HG02973 (cell line): ENCODE measurements around the gene XXYLT1.
A peak's percentile ranks its signal among the peaks of the same experiment; 100 is the strongest.
"Not testable (repeated sequence)": the region's sequence is repeated elsewhere in the genome, so short reads cannot be mapped to it uniquely, and the experiment has no call there.

Source experiments
- ATAC-seq: cut with Tn5 transposase; IDR thresholded peaks from one replicate; pipeline ENCODE4 v1.9.1; 2021; ENCODE audit warnings: moderate library complexity; ENCODE audit not compliant: unreplicated experiment

Gene XXYLT1

GRCh38 chr3:195270817-195271409 lies at the start of gene XXYLT1:
Gene XXYLT1 (minus strand): TSS chr3:195271159. CDS start chr3:195271058, 101 bp downstream.
- ATAC-seq, result peak; percentile 74

- ATAC-seq, result no peak
These were observed 48.1 kb upstream of the XXYLT1 start for GRCh38 chr3:195319060-195319459.

- ATAC-seq, result no peak
These were observed 41.8 kb upstream of the XXYLT1 start for GRCh38 chr3:195312714-195313113.

GRCh38 chr3:195307711-195308110 lies 36.8 kb upstream of the XXYLT1 start:
- ATAC-seq, result no peak

GRCh38 chr3:195306369-195306768 lies 35.4 kb upstream of the XXYLT1 start:
- ATAC-seq, result no peak

GRCh38 chr3:195302431-195302830 lies 31.5 kb upstream of the XXYLT1 start:
- no peak for ATAC-seq

GRCh38 chr3:195297446-195297845 lies 26.5 kb upstream of the XXYLT1 start:
- ATAC-seq, result no peak

- ATAC-seq, result no peak
These were observed 25.7 kb upstream of the XXYLT1 start for GRCh38 chr3:195296662-195297061.

- no peak for ATAC-seq
These were observed 20.2 kb upstream of the XXYLT1 start for GRCh38 chr3:195291121-195291520.

GRCh38 chr3:195290643-195291042 lies 19.7 kb upstream of the XXYLT1 start:
- ATAC-seq, result not testable (repeated sequence)

GRCh38 chr3:195286115-195286872 lies 15.3 kb upstream of the XXYLT1 start:
- ATAC-seq, result no peak

GRCh38 chr3:195285372-195285771 lies 14.4 kb upstream of the XXYLT1 start:
- ATAC-seq, result no peak

GRCh38 chr3:195284842-195285241 lies 13.9 kb upstream of the XXYLT1 start:
- no peak for ATAC-seq

GRCh38 chr3:195282961-195283360 lies 12.0 kb upstream of the XXYLT1 start:
- no peak for ATAC-seq

- no peak for ATAC-seq
These were observed 3.5 kb upstream of the XXYLT1 start for GRCh38 chr3:195274259-195274966.

- ATAC-seq, result peak; percentile 65
These were observed 668 bp upstream of the XXYLT1 start for GRCh38 chr3:195271410-195272243.

- ATAC-seq, result peak; percentile 3
These were observed 711 bp downstream of the XXYLT1 start for GRCh38 chr3:195270079-195270816.

GRCh38 chr3:195269375-195270078 lies 1.4 kb downstream of the XXYLT1 start:
- ATAC-seq, result no peak

GRCh38 chr3:195268576-195269309 lies 2.2 kb downstream of the XXYLT1 start:
- no peak for ATAC-seq
